ENCODE measurements around the gene CARS2.
"Not testable (repeated sequence)": the region's sequence is repeated elsewhere in the genome, so short reads cannot be mapped to it uniquely, and the experiment has no call there.

Gene CARS2

GRCh38 chr13:110706570-110707372 lies 855 bp upstream of the CARS2 start:
- no peak for DNase-seq

GRCh38 chr13:110705356-110705825 lies 525 bp downstream of the CARS2 start:
- no peak for DNase-seq

- no peak for DNase-seq
These were observed 3.1 kb downstream of the CARS2 start for GRCh38 chr13:110702591-110703526.

GRCh38 chr13:110702089-110702488 lies 3.8 kb downstream of the CARS2 start:
- DNase-seq, result no peak

DNA sequence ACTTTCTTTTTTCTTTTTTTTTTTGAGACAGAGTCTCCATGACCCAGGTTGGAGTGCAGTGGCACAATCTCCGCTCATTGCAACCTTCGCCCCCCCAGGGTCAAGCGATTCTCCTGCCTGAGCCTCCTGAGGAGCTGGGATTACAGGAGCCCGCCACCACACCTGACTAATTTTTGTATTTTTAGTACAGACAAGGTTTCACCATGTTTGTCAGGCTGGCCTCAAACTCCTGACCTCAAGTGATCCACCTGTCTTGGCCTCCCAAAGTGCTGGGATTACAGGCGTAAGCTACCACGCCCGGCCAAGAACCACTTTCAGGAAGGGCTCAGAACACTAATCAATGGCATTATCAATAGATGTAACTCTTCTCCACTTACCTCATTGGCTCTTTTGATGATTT lies 4.9 kb downstream of the CARS2 start:
- not testable (repeated sequence) for DNase-seq

DNA sequence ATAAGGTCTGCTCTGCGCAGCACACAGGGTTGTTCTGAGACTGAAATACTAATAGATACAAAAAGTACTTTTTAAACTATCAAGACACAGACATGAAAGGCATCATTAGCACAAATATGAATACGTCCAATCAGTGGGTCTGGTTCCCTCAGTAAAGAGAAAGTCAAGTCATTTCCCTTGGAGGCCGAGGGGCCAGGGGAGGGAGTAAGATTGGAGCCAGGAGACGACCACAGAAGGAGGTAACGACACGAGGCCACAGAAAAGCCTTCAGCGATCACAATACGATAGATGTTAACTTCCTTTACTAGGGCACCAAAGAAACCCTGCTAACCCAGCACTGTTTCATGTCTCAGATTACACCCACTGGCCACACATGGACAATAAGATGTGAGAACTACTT lies 5.3 kb downstream of the CARS2 start:
- DNase-seq, result no peak

- DNase-seq, result no peak
These were observed 5.7 kb downstream of the CARS2 start for GRCh38 chr13:110700186-110700585.

DNA sequence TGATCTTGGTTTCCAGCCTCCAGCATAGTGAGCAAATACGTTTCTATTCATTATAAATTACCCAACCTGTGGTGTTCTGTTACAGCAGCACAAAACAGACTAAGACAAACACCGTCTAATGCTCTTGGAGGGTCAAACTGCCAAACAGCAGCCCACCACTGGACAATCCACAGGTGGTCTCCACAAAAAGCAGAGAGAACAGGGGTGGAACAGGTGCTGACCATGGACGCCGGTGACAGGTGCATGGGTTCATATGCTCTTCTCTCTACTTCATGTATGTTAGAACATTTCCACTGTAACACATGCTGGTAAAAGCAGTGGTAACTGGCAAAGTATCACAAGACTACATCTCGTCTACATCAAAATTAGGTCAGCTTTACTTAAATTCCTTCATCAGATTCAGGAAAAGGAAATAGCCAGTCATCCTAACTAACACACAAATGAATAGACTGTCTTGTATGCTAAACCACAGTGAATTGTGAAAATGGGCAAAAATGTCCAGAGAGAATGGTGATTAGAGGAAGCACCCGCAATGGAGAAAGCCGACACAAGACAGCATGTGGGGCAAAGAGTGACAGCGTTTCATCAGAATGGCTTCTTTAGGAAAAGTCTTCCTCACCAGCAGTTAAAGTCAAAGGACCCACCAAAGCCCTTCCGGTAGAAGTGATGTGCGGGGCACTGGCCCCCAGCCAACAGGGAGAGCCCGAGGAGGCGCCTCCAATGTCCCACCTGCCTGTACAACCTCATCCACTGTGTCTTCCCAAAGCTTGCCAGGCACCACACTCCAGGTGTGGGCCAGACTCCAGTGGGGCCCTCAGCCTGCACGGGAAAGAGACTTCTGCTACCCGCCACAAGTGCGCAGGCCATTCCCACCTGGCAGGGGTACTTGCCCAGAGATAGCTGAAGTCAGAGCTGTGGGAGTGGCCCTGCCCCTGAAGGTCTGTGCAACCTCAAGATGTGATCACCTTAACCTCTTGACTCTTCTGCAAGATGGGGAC lies 6.5 kb downstream of the CARS2 start:
- DNase-seq, result no peak

- no peak for DNase-seq
These were observed 7.2 kb downstream of the CARS2 start for GRCh38 chr13:110698689-110699088.

DNA sequence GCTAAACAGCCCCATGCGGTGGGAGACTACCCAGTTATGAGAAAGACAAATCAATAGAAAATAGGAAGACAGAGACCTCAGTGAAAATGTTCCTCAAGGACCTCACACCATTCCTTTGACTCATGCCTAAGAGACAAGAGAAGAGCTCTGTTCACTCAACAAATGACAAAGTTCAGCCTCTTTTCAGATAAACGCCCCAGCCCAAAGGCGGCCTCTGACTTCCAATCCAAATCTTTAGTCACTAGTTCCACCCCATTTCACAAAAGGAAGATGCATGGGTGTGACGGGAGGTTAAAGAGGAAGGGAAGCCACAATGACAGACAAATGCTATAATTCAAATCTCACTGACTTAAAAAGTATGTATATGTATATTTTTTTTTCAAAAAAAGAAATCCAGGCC lies 8.1 kb downstream of the CARS2 start:
- DNase-seq, result no peak

DNA sequence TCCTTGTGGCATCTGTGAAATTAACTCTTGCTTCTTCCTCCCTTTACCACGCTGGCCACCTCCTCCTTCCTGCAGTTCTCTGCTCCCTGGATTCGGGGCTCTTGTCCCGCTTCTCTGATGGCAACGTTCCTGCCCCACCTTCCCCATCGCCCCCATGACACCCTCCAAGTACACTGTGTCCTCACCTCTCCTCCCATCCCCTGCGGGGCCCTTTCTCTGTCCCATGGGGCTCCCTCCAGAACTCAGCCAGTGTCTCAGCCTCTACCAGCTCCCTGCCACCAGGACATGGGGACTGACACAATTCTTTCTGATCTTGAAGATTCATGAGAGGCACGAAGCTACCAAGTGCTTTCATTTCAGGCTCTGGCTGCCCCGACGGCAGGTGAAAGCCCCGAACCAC lies 9.1 kb downstream of the CARS2 start:
- no peak for DNase-seq

- DNase-seq, result not testable (repeated sequence)
These were observed 10.1 kb downstream of the CARS2 start for GRCh38 chr13:110695774-110696173.

- DNase-seq, result no peak
These were observed 15.4 kb downstream of the CARS2 start for GRCh38 chr13:110690516-110690915.

DNA sequence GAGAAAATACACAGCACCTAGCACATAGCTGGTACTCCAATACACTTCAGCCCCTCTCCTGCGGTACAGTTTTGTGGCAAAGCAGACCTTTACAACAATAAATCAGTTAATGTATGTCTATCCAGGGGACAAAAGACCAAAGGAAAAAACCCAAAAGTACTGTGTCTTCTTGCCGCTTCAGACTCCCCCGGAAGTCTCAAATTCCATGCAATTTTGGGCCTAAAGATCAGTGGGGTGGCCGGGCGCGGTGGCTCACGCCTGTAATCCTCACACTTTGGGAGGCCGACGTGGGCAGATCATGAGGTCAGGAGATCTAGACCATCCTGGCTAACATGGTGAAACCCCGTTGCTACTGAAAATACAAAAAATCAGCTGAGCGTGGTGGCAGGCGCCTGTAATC lies 16.2 kb downstream of the CARS2 start:
- no peak for DNase-seq

- DNase-seq, result no peak
These were observed 16.9 kb downstream of the CARS2 start for GRCh38 chr13:110689041-110689440.

- DNase-seq, result no peak
These were observed 18.2 kb downstream of the CARS2 start for GRCh38 chr13:110687736-110688135.

GRCh38 chr13:110685305-110686020 lies 20.5 kb downstream of the CARS2 start:
- no peak for DNase-seq

DNA sequence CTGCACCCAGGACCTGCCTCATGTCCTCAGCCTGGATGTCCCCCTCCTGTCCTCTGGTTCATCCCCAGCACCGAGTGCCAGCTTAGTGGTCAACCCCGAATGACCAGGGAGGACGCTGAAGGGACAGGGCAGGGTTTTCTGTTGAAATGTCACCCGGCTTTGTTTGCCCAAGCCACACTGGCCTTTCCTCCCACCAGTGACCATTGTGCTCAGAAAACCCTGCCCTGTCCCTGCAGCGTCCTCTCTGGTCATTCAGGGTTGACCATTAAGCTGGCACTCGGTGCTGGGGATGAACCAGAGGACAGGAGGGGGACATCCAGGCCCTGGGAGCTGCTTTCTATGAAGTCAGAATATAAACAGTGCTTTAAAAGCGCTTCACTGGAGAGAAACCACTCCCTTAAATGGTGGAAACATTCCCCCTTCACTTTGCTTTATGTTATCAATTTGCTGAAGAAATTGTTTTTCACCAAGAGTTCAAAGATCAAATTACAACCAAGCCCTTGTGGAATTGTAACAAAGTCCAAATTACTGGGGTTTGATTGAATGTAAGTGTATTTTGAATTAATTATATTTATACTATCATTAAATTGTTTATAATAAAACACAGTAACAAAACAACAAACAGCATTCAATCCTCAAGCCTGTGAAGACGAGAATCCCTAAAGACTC lies 21.4 kb downstream of the CARS2 start:
- DNase-seq, result no peak

DNA sequence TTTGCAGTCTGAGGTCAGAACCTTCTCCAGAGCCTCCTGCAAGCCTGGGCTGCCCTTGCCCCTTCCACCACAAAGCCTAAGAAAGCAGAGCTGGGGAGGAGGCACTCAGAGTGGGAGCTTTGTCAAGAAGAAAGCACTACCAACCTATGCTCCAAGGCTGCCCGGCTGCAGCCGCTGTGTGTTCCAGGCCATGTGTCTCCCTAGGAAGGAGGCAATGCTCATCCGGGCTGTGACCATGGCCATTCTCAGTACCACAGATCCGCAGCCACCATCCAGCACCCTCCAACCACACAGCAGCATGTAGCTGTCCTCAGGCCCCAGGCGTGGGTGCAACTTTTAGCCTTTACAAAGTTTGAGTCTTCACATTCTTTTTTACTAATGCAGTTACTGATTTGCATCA lies 22.0 kb downstream of the CARS2 start:
- DNase-seq, result no peak

DNA sequence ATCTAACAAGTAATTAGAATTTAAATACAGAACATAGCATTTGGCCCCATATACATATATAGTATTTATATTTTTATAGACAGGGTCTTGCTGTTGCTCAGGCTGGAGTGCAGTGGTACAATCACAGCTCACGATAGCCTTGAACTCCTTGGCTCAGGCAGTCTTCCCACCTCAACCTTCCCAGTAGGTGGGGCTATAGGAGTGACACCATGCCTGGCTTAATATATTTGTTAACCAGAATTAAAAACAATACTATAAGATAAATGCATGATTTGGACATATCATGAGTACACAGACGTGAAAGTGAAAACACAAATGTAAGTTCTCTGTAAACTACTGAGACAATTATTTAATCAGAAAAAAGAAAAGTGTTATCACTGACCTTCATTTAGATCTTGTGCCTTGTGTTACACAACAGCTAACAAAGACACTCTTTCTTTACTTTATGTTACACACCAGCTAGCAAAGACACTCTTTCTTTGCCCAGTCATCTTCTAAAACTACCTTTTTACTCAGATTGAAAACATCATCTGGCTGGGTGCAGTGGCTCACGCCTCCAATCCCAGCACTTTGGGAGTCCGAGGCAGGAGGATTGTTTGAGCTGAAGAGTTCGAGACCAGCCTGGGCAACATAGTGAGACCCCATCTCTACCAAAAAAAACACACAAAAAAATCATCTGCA lies 22.6 kb downstream of the CARS2 start:
- DNase-seq, result no peak

GRCh38 chr13:110682746-110683145 lies 23.2 kb downstream of the CARS2 start:
- DNase-seq, result no peak

Measured in cerebellar nuclear complex (tissue), 1 donor.